Measurements from ENCODE around the gene HYOU1.

DNA sequence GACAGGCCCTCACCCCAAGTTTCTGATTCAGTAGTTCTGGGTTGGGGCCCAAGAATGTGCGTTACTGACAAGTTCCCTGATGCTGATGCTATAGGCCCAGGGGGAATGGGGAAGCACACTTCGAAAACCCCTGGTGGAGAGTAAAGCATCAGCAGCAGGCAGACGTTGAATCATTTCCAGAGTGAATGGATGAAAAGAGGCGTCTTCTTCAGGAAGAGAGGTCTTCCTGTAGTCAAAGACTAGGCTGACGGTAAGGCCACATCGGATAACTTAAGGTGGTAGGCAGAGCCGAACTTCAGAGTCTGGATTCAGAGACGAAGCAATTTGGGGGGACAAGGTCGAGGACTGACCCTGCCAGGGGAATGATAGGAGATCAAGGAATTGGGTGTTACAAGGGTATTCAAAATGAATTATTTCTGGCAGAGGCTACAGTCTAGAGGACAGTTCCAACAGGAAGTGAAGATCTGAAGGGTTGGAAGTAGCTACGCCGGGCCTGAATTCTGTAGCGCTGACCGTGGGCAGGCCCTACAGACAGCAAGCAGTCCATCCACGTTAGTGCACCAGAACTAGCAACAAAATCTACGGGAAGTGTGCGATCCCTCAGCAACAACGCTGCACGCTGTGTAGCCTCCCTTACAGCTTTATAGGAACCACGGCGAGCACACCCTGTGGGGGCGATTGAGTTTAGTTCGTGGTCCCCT lies 59.9 kb downstream of the HYOU1 start:
- TF ChIP-seq, protein P1, sequence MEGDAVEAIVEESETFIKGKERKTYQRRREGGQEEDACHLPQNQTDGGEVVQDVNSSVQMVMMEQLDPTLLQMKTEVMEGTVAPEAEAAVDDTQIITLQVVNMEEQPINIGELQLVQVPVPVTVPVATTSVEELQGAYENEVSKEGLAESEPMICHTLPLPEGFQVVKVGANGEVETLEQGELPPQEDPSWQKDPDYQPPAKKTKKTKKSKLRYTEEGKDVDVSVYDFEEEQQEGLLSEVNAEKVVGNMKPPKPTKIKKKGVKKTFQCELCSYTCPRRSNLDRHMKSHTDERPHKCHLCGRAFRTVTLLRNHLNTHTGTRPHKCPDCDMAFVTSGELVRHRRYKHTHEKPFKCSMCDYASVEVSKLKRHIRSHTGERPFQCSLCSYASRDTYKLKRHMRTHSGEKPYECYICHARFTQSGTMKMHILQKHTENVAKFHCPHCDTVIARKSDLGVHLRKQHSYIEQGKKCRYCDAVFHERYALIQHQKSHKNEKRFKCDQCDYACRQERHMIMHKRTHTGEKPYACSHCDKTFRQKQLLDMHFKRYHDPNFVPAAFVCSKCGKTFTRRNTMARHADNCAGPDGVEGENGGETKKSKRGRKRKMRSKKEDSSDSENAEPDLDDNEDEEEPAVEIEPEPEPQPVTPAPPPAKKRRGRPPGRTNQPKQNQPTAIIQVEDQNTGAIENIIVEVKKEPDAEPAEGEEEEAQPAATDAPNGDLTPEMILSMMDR (IDR thresholded peaks at IDR 0.05), result no peak
- no peak for TF ChIP-seq POLR2A (IDR thresholded peaks at IDR 0.05)
